ENCODE results near the gene HDAC2. TPM values are rescaled to one million over a fixed set of nuclear protein-coding genes. Genes with fewer than 3 reads are reported as not detected.

HDAC2 gene
- total and polyA plus RNA-seq, 2 of the 13 experiments (the other 11 are each of a cell fraction or from before 2014, with no cell fraction given) = 99.6 to 114 TPM

- no peak for DNase-seq (ENCODE audit: low spot score)
- Histone ChIP-seq H3K36me3 (replicated peaks in 1 of 2; ENCODE audit: control insufficient read depth in 1 of 2, insufficient read depth in 2 of 2, low read length in 2 of 2) (no peaks in the 10 kb centered on the region), H3K27me3 (ENCODE audit: control insufficient read depth in 1 of 2, insufficient read depth in 2 of 2, low read length in 2 of 2) (peaks cover 0 to 6% of the 10 kb centered on the region in 2 experiments; a peak in 2 of 5 replicates), H3K79me2 (ENCODE audit: insufficient read depth, low read length) (no peaks in the 10 kb centered on the region), H3K4me3 (replicated peaks in 1 of 3; ENCODE audit: insufficient read depth in 1 of 3, low read depth in 2 of 3, low read length in 3 of 3) (no peak overlapping the region), H3K4me1 (ENCODE audit: insufficient read depth, low read length) (peaks cover 7% of the 10 kb centered on the region), H2AFZ (ENCODE audit: low read length) (no peak overlapping the region), H3K9me3 (ENCODE audit: low read length) (no peaks in the 10 kb centered on the region), H3K4me2 (ENCODE audit: low read depth, low read length) (no peak overlapping the region), H4K20me1 (ENCODE audit: insufficient read depth, low read length) (no peaks in the 10 kb centered on the region), H3K9ac (ENCODE audit: insufficient read depth, low read depth, low read length) (no peak overlapping the region), H3K27ac (ENCODE audit: extremely low read length, insufficient read depth, low read length) (no peak overlapping the region)
- intact Hi-C loops (cut with micrococcal nuclease; ENCODE audit: unreplicated experiment) (loop anchor here (1.0 to 5.0 kb wide), 3 partner anchors 1128 to 1572 kb away; no protein-coding TSS in a partner anchor), in situ Hi-C loops (cut with HindIII; ENCODE audit: extremely low pct_ligation_motif_present, low pct_unique_long_range_greater_than_20kb) (loop anchor here (5.0 to 25.0 kb wide), 3 partner anchors 1024 to 1572 kb away; partner anchors contain the start of gene RFPL4B)
- 33% methylated on average over 3 of the region's 3 CpGs for WGBS (ENCODE audit: low lambda C conversion rate)
- no peak for FAIRE-seq
- TF ChIP-seq NR2C2 (CRISPR knock-in tag; IDR thresholded peaks at IDR 0.05; ENCODE audit: borderline replicate concordance) (no peak), THAP11 (CRISPR knock-in tag; IDR thresholded peaks at IDR 0.05) (no peak), ZNF567 (CRISPR knock-in tag; IDR thresholded peaks at IDR 0.05; ENCODE audit: borderline replicate concordance) (no peak), ZNF839 (CRISPR knock-in tag; IDR thresholded peaks at IDR 0.05; ENCODE audit: borderline replicate concordance) (no peak), FOXJ3 (CRISPR knock-in tag; IDR thresholded peaks at IDR 0.05; ENCODE audit: borderline replicate concordance) (no peak), JUND (CRISPR knock-in tag; IDR thresholded peaks at IDR 0.05) (no peak)
- TF ChIP-seq, protein P1, sequence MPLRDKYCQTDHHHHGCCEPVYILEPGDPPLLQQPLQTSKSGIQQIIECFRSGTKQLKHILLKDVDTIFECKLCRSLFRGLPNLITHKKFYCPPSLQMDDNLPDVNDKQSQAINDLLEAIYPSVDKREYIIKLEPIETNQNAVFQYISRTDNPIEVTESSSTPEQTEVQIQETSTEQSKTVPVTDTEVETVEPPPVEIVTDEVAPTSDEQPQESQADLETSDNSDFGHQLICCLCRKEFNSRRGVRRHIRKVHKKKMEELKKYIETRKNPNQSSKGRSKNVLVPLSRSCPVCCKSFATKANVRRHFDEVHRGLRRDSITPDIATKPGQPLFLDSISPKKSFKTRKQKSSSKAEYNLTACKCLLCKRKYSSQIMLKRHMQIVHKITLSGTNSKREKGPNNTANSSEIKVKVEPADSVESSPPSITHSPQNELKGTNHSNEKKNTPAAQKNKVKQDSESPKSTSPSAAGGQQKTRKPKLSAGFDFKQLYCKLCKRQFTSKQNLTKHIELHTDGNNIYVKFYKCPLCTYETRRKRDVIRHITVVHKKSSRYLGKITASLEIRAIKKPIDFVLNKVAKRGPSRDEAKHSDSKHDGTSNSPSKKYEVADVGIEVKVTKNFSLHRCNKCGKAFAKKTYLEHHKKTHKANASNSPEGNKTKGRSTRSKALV (CRISPR knock-in tag; IDR thresholded peaks at IDR 0.05) = no peak
- CTCF ChIA-PET (ENCODE audit: low intra/inter-chr PET ratio, low total read pairs) = interaction anchor here (2.1 kb wide), 1 partner anchor 1128 kb away, joined by 11 read pairs; no protein-coding TSS in a partner anchor
- BruUV-seq (replicated peaks) = no TSS peak
- POLR2A ChIA-PET = no interaction called here
- ATAC-seq = no peak
Observed at GRCh38 chr6:113908801-113909200, 62.1 kb downstream of the HDAC2 start.
